ENCODE results near the gene GDF10. TPM values are rescaled to one million over a fixed set of nuclear protein-coding genes. Genes with fewer than 3 reads are reported as not detected.

The GDF10 gene
- total RNA-seq, 1 donor from 2014 or later: 6.5 TPM

DNA sequence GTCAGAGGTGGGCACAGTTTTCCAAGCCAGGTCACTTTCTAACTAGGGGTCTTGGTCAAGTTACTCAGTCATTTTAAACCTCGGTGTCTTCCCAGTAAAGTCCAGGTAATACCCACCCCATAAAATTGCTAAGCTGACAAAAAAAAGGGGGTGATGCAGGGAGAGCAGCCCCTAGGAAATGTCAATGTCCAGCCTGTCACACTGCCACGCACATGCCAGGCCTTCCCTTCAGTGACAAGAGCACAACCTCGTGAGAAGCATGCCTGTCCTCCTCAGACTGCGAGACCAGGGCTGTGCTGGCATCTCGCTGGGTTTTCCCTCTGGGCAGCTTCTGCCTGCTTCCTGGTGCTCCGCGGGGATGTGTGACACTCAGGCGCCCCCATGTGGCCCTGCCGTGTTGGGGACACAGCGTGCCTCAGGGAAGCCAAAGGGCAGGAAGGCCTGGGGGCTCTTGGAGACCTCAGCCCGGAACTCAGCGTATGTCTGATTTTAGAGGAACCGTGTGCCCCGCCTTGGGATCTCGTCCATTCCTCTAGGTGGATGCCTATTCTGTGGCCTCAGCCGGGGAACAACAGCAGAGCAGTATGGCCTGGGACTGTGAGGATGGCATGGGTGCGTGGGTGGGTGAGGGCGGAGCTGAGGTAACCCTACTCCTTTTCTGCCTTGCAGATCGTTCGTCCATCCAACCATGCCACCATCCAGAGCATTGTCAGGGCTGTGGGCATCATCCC, 12.1 kb downstream of the GDF10 start:
- DNase-seq (ENCODE audit: low spot score in 2 of 2) (peak; percentile 68 to 84), FAIRE-seq (no peak)

DNA sequence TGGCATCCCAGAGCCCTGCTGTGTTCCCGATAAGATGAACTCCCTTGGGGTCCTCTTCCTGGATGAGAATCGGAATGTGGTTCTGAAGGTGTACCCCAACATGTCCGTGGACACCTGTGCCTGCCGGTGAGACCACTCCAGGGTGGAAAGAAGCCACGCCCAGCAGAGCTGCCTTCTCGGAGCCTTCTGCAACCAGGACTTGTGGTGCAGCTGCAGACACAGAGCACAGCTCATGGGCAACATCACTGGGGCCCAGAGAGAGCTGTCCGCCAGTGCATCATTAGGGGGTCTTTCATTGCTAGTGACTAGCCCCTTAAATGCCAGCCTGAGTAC, 12.6 kb downstream of the GDF10 start:
- DNase-seq (ENCODE audit: low spot score in 2 of 2) (no peak), FAIRE-seq (no peak)

DNA sequence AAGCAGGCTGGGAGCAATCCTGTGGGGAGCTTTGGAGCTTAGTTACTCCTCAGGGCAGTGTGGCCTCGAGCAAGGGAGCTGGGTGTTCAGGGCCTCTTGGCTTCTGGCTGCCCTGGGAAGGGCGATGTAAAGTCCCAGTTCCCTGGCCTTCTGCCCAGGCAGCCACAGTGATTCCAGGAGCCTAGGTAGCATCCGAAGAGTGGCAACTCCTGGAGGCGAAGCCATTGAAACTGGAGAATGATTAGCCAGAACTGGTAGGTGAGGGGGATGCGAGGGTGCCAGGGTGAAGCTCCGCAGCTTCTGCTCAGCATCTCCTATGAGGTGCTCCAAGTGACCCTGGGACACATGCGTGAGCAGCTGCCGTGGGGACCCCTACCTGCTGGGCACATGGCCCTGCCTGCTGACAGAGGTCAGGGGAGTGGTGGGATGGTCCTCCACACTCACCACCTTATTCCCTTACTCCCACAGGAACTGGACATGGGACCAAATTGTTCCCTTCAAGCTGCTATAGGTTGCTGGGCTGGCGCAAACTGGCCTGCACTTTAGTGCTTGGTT, 14.5 kb downstream of the GDF10 start:
- FAIRE-seq: no peak
- no peak for DNase-seq (ENCODE audit: low spot score in 2 of 2)

DNA sequence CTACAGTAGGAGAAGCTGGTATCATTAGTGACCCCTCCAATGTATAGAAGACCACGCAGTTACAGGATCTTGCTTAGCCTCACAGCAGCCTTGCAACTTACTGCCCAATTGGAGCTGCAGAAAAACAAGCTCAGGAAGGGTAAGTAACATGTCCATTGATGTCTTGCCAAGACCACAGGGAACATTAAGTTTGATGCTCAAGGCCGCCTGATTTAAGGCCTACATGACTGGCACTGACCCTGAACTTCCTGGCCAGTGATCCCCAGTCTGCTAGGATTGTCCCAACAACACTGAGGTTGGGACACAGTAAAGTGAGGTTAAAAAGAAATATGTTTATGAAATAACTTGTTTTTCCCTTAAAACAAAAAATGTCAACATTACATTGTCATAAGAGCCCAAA, 15.4 kb downstream of the GDF10 start:
- DNase-seq (ENCODE audit: low spot score in 2 of 2): no peak
- FAIRE-seq: no peak

DNA sequence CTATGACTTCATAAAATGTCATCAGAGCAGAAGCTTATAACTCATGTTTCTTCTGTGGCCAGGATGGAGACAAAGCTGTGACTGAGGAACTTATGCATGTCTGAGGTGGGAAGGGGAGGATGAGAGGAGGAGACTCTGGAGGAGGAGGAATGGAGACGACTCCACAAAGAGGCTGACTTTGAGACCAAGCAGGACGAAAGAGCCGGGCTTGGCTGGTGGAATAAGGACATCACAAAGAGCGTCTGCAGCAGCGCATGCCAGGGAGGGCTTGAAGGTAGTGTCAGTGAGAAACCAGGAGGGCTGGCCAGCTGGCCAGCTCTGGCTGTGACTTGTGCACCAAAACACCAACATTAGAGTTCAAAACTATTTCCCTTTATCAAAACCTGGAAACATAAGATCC, 16.1 kb downstream of the GDF10 start:
- DNase-seq (ENCODE audit: low spot score in 2 of 2) (no peak), FAIRE-seq (no peak)

DNA sequence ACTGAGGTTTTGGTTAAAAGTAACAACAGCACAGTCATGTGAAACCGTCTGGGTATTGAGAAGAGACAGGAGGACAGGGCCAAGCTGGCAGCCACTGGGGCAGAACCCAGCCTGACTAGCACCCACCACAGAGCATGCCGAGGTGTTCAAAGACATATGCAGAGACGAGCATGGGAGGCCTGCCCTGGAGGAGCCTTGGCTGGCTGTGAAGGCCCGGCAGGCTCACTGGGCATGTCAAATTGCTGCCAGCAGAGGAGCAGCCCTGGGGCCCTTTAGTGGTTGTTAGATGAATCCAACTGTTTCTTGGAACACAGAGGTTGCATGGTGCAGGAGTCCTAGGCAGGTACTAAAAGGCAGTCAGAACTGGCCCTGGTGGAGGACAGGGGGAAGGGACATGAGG, 17.3 kb downstream of the GDF10 start:
- no peak for DNase-seq (ENCODE audit: low spot score in 2 of 2)
- FAIRE-seq: no peak

DNA sequence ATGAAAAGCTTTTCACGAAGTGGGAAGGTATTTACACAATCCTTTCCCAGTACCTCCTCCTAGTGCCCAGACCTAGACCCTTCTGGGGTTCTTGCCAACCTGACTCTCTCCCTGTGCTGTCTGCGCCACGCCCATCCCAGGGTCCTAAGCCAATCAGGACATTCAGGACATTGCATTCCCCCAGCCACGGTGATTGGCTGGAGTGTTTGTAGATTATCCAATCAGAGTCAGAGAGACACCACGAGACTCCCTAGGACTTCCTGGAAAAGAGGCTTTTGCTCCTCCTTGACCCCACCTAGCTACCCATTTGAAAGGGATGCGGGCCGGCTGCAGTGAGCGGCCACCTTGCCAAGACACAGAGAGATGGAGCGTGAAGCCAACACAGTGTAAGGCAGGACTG, 18.7 kb downstream of the GDF10 start:
- FAIRE-seq (no peak), DNase-seq (ENCODE audit: low spot score in 2 of 2) (no peak)

DNA sequence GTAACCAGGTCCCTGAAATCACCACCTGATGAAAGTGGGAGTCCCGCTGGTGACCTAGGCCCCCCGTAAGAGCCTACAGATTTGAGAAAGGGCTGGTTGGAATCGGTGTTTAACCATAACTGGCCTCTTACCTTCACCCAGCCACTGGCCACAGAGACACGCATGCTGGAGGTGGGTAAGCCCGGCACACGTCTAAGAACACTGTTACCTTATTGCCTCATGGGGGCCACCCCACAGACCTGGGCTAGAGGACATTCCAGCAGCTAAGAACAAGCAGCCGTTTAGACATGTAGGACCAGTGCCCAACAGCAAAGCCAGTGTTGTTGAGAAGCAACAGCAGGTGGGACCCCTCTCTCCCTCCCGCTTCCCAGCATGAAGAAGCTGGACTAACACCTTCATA, 19.8 kb downstream of the GDF10 start:
- FAIRE-seq (no peak), DNase-seq (ENCODE audit: low spot score in 2 of 2) (no peak)

DNA sequence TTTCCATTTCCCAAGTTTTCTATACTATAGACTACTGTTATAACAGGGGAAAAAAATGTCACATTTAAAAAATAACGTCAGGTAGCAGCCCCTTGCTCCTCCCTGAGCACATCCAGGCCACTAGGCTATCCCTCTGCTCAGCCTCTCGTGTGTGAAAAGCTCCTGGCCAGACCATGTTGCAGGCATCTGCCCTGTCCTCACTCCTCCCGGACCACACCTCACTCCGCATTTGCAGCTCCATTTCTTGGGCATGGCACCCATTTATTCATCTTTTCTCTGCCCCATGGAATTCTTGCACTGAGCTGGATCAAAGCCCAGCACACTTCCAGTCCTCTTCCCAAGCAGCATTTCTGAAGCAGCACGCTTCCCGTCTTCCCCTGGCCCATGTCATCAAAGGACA, 20.8 kb downstream of the GDF10 start:
- FAIRE-seq (no peak), DNase-seq (ENCODE audit: low spot score in 2 of 2) (no peak)

DNA sequence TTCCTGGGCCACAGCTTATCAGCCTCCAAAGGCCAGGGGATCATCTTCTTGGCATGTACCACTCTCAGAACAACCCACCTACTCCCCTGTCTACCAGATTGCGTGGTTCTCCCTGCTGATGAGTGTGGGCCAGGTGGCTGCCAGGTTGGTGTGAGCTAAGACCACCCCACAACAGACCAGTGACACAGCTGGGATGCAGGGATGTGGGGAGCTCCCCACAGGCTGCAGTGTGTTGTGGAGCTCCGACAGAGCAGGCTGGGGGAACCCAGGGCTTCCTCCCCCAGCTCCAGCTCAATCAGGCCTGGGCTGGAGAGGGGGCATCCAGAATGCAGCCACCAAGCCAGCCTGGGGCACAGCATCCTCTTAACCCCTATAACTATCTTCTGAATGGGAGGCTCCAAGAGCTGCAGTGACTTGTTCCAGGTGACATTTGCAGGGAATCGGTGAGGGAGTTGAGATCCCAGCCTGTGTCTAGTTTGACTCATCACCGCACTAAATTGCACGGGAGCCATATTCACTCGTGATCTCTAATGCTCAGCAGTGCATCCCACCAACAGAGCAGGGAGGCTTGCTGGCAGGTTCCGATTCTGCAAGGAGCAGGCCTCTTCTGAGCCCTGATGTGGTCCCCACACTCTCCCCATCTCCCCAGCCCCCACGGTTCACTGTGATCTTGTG, 21.7 kb downstream of the GDF10 start:
- no peak for DNase-seq (ENCODE audit: low spot score in 2 of 2)
- FAIRE-seq: no peak

DNA sequence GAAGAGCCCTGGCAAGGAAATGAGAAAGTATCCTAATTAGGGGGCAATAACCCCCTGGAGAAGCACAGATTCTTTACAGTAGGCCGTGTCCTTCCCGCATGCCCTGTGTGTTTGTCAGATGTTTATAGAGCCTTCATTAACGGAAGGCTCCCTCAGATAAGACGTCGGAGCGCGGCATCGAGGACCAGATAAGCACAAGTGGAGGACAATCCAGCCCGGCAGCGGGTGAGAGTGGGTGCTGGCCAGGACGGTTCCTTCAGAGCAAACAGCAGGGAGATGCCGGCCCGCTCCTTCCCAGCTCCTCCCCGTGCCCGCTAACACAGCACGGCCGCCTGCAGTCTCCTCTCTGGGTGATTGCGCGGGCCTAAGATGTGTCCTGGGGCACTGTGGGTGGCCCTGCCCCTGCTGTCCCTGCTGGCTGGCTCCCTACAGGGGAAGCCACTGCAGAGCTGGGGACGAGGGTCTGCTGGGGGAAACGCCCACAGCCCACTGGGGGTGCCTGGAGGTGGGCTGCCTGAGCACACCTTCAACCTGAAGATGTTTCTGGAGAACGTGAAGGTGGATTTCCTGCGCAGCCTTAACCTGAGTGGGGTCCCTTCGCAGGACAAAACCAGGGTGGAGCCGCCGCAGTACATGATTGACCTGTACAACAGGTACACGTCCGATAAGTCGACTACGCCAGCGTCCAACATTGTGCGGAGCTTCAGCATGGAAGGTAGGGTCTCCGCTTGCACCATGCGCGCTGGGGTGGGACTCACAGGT, 22.5 kb downstream of the GDF10 start, which contains the start of gene GDF2:
TSS of gene GDF2 (plus strand) at position 155 of the 762 bp plus-strand sequence. CDS start at position 370, 215 bp downstream.
- FAIRE-seq: no peak
- DNase-seq (ENCODE audit: low spot score in 2 of 2): no peak

DNA sequence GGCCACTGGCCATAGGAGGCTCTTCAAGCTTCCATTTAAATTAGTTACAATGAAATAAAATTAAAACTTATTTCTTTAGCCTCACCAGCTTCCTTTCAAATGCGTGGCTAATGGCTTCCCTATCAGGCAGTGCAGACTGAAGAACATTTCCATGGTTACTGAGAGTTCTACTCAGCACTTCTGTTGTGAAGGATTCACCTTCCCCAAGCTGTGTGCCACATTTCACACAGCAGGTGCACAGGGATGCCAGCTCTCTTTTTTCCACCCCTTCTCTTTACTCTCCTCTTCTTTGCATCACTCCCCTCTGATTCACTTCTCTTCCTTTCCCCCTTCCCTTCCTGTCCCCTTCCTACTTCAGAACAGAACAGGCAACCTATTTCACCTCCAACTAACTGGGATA, 23.1 kb downstream of the GDF10 start:
- DNase-seq (ENCODE audit: low spot score in 2 of 2) (no peak), FAIRE-seq (no peak)

DNA sequence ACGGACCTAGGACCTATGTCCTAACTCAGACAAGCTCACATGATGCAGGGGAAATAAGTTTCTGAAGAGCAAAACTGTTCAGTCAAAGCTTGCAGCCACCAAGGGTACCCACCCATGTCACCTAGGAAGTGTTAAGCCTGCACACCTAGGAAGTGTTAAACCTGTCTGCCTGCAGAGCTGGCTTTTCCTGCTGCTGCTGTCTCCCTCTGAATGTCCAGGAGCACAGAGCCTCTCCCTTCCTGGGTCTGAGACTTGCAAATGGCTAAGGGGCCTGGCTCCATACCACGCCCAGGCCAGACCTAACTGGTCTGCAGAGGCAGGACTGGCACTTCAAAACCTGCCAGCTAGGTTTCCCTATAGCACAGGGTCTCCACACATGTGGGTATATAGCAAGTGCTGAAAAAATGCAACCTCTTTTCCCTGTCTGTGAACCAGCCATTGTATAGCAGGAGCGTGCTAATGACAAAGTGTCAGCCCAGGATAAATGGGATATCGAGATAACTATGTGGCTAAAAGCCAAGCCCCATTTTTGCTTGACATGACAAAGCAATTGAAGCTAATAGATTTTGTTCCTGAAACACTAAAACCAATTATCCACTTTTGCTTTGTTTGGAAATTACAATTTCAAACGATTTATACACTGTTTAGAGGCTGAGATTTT, 23.8 kb downstream of the GDF10 start:
- no peak for FAIRE-seq

DNA sequence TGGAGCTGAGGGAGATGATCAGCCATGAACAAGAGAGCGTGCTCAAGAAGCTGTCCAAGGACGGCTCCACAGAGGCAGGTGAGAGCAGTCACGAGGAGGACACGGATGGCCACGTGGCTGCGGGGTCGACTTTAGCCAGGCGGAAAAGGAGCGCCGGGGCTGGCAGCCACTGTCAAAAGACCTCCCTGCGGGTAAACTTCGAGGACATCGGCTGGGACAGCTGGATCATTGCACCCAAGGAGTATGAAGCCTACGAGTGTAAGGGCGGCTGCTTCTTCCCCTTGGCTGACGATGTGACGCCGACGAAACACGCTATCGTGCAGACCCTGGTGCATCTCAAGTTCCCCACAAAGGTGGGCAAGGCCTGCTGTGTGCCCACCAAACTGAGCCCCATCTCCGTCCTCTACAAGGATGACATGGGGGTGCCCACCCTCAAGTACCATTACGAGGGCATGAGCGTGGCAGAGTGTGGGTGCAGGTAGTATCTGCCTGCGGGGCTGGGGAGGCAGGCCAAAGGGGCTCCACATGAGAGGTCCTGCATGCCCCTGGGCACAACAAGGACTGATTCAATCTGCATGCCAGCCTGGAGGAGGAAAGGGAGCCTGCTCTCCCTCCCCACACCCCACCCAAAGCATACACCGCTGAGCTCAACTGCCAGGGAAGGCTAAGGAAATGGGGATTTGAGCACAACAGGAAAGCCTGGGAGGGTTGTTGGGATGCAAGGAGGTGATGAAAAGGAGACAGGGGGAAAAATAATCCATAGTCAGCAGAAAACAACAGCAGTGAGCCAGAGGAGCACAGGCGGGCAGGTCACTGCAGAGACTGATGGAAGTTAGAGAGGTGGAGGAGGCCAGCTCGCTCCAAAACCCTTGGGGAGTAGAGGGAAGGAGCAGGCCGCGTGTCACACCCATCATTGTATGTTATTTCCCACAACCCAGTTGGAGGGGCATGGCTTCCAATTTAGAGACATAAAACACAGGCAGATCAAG, 25.6 kb downstream of the GDF10 start:
- no peak for FAIRE-seq
- DNase-seq (ENCODE audit: low spot score in 2 of 2): no peak

More for the DNA sequence above, 23.8 kb downstream of the GDF10 start:
- DNase-seq (ENCODE audit: low spot score in 2 of 2): no peak

DNA sequence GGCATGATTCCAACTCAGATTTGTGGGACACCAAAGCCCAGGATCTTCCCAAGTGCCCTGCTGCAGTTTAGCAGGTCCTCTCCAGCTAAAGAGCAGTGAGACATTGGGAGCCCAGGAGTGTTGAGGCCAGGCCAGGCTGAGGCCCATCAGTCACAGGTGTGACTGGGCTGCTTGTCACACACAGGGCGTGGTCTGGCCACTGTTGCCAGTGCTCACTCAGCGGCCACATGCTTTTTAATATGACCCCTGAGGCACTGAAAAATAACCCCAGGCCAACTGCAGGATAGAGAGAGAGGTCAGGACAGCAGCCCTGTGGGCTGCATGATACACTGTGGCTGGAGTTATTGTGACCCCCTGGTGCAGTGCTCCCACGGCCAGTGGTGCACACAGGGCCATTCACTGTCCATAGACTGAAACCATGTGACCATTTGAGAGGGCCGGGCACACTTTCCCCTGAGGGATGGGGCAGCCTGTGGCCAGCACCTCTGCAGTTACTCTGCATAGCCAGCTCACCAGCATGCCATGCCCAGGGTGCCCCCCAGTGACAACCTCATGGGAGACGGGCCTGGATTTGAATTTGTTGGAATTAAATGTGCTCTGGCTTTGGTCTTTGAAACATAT, 26.4 kb downstream of the GDF10 start:
- FAIRE-seq: no peak

DNA sequence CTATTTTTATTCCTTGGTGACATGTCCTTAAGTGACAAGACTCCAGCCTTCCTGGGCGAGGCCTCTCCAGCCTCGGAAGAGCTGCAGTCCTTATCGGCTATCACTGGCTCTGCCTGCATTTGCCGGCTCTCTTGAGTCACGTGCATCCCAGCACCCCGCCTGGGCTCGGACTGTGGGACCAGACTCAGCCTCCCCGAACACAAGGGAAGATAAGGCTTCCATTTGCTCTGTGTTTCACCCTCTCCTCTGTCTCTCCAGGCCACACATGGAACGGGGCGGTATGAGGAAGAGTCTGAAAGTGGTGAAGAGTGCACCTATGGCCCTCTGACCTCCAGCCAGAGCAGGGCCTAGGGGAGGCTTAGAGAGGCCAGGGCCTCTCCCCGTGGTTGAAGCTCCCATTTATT, 26.9 kb downstream of the GDF10 start:
- DNase-seq (ENCODE audit: low spot score in 2 of 2) (no peak), FAIRE-seq (no peak)

More for the DNA sequence above, 26.4 kb downstream of the GDF10 start:
- no peak for DNase-seq (ENCODE audit: low spot score in 2 of 2)

DNA sequence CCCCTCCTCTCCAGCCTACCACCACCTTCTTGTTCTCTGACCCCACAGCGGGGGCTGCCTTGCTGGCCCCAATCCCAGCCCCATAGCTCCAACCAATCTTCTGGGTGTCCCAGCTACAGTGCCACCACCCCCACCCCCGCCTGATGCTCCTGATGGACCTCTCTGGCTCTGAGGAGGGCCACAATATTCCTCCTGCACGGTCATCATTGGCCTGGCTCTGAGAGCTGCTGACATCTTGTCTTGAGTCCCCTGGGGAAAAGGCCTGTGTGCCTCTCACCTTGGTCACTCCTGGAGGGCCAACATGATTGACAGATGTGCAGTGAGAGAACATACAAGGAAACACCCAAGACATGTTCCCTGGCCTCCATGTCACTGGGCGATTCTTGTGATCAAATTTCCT, 29.9 kb downstream of the GDF10 start:
- DNase-seq (ENCODE audit: low spot score in 2 of 2): no peak
- FAIRE-seq: no peak

DNA sequence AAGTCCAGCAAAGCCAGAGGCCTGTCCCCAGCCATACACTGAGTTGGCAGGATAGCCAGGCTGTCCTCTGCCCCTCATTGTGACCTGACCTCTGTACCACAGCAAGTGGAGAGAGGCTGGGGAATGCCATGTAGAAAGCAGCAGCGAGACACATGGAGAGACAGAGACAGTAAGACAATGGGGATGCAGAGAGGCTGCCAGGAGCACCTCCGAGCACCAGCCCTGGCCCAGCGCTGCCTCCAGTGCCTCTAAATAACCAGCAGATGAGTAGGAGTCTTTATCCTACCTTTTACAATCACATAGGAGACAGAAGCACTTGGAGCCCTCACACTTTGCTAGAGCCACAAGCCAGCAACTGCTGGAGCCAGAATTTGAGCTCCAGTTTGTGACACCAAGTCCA, 30.4 kb downstream of the GDF10 start:
- no peak for FAIRE-seq
- DNase-seq (ENCODE audit: low spot score in 2 of 2): no peak

DNA sequence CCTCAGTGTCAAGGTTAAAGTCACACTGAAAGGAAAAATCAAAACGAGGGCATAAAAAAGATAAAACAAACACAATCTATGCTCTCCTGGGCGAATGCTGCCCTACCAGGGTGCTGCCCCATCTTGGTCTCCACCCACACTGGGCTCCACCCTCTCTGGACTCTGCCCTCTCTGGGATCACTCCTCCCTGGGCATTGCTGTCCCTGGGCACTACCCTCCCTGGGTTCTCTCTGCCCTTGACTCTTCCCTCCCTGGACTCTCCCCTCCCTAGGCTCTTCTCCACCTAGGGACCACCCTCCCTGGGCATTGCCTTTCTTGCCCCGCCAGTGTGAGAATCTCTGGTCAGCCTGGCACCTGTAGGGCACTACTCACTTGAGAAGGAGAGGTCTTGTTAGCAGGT, 30.8 kb downstream of the GDF10 start:
- FAIRE-seq (no peak), DNase-seq (ENCODE audit: low spot score in 2 of 2) (no peak)
